Upper lobe of left lung (tissue), 4 donors: ENCODE data around the gene CDC42EP1.

Source experiments
- CTCF ChIP-seq, 6 experiments: fragments of 450-650 bp in 4 of 6; fragments of 200-600 bp in 2 of 6; sonication (generic) in 2 of 6; IDR thresholded peaks; one replicate each; pipeline ENCODE4 v1.5.1; 2016 to 2019; ENCODE audit warnings: antibody characterized with exemption in 6 of 6
- POLR2A ChIP-seq, 4 donors: fragments of 450-650 bp; IDR thresholded peaks; one replicate each; pipeline ENCODE4 v1.5.1; 2016 to 2017; ENCODE audit warnings: antibody characterized with exemption in 4 of 4, mild to moderate bottlenecking in 2 of 4

- TF ChIP-seq CTCF (IDR thresholded peaks at IDR 0.05) (no peak), POLR2A (IDR thresholded peaks at IDR 0.05) (peak in 1 of 4 donors; percentile 37)
These were observed 49.2 kb downstream of the CDC42EP1 start for GRCh38 chr22:37609240-37610152.
